ENCODE data around the gene VSTM2B. TPM values are rescaled to one million over a fixed set of nuclear protein-coding genes. Genes with fewer than 3 reads are reported as not detected.

Gene VSTM2B
- total and polyA plus RNA-seq, 2 of the 13 experiments (the other 11 are each of a cell fraction or from before 2014, with no cell fraction given), result not detected

DNA sequence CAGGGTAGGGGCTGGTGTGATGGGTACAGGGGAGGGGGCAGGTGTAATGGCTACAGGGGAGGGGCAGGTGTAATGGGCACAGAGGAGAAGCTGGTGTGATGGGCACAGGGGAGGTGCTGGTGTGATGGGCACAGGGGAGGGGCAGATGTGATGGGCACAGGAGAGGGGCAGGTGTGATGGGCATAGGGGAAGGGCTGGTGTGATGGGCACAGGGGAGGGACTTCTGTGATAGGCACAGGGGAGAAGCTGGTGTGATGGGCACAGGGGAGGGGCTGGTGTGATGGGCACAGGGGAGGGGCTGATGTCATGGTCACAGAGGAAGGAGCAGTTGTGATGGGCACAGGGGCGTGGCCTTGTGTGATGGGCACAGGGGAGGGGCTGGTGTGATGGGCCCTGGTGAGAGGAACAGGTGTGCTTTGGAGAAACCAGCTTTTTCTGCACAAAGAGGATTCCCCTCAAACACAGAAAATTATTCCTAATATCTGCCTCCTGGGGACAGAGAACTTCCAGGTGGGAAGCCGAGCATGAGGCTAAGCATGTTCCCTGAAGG lies 41.6 kb downstream of the VSTM2B start:
- ChIA-PET POLR2A (no interaction called here), CTCF (ENCODE audit: low intra/inter-chr PET ratio, low total read pairs) (no interaction called here)
- in situ Hi-C loops (cut with HindIII; ENCODE audit: extremely low pct_ligation_motif_present, low pct_unique_long_range_greater_than_20kb), result no loop called here
- FAIRE-seq (no peak), DNase-seq (ENCODE audit: low spot score) (no peak), ATAC-seq (no peak)
- no peak overlapping the region for H3K4me2 ChIP-seq (ENCODE audit: low read depth, low read length)
- no peak overlapping the region for H3K4me3 ChIP-seq (replicated peaks in 1 of 3; ENCODE audit: insufficient read depth in 1 of 3, low read depth in 2 of 3, low read length in 3 of 3)
- no peak overlapping the region for H3K27ac ChIP-seq (ENCODE audit: extremely low read length, insufficient read depth, low read length)
- 12% methylated on average over 2 of the region's 2 CpGs for WGBS (ENCODE audit: low lambda C conversion rate)
- H3K27me3 ChIP-seq (ENCODE audit: control insufficient read depth in 1 of 2, insufficient read depth in 2 of 2, low read length in 2 of 2), result peaks cover 3 to 17% of the 10 kb centered on the region in 2 experiments; a peak in 4 of 5 replicates
- H2AFZ ChIP-seq (ENCODE audit: low read length), result no peak overlapping the region
- no peaks in the 10 kb centered on the region for H3K4me1 ChIP-seq (ENCODE audit: insufficient read depth, low read length)
- H3K36me3 ChIP-seq (replicated peaks in 1 of 2; ENCODE audit: control insufficient read depth in 1 of 2, insufficient read depth in 2 of 2, low read length in 2 of 2), result no peaks in the 10 kb centered on the region
- intact Hi-C loops (cut with micrococcal nuclease; ENCODE audit: unreplicated experiment), result no loop called here
- no TSS peak for BruUV-seq (replicated peaks)
- H4K20me1 ChIP-seq (ENCODE audit: insufficient read depth, low read length), result no peaks in the 10 kb centered on the region
- no peaks in the 10 kb centered on the region for H3K79me2 ChIP-seq (ENCODE audit: insufficient read depth, low read length)
- no peaks in the 10 kb centered on the region for H3K9me3 ChIP-seq (ENCODE audit: low read length)
- no peak overlapping the region for H3K9ac ChIP-seq (ENCODE audit: insufficient read depth, low read depth, low read length)
- TF ChIP-seq MYNN (CRISPR knock-in tag; IDR thresholded peaks at IDR 0.05; ENCODE audit: low read depth) (no peak), ZNF101 (CRISPR knock-in tag; IDR thresholded peaks at IDR 0.05; ENCODE audit: borderline replicate concordance, low read depth) (no peak), RBM39 (IDR thresholded peaks at IDR 0.05; ENCODE audit: low read depth, low read length, poor library complexity, severe bottlenecking) (no peak), ZNF740 (CRISPR knock-in tag; IDR thresholded peaks at IDR 0.05) (no peak), ZNF570 (CRISPR knock-in tag; IDR thresholded peaks at IDR 0.05; ENCODE audit: borderline replicate concordance) (no peak), ZNF800 (CRISPR knock-in tag; IDR thresholded peaks at IDR 0.05) (no peak), ZNF564 (CRISPR knock-in tag; IDR thresholded peaks at IDR 0.05) (no peak), ZBTB7A (CRISPR knock-in tag; IDR thresholded peaks at IDR 0.05) (no peak), ARNT (IDR thresholded peaks at IDR 0.05) (no peak), PHB2 (IDR thresholded peaks at IDR 0.05; ENCODE audit: partially characterized antibody) (no peak), AFF4 (CRISPR knock-in tag; IDR thresholded peaks at IDR 0.05) (no peak), FOXO1 (CRISPR knock-in tag; IDR thresholded peaks at IDR 0.05) (no peak)
- TF ChIP-seq, protein P1, sequence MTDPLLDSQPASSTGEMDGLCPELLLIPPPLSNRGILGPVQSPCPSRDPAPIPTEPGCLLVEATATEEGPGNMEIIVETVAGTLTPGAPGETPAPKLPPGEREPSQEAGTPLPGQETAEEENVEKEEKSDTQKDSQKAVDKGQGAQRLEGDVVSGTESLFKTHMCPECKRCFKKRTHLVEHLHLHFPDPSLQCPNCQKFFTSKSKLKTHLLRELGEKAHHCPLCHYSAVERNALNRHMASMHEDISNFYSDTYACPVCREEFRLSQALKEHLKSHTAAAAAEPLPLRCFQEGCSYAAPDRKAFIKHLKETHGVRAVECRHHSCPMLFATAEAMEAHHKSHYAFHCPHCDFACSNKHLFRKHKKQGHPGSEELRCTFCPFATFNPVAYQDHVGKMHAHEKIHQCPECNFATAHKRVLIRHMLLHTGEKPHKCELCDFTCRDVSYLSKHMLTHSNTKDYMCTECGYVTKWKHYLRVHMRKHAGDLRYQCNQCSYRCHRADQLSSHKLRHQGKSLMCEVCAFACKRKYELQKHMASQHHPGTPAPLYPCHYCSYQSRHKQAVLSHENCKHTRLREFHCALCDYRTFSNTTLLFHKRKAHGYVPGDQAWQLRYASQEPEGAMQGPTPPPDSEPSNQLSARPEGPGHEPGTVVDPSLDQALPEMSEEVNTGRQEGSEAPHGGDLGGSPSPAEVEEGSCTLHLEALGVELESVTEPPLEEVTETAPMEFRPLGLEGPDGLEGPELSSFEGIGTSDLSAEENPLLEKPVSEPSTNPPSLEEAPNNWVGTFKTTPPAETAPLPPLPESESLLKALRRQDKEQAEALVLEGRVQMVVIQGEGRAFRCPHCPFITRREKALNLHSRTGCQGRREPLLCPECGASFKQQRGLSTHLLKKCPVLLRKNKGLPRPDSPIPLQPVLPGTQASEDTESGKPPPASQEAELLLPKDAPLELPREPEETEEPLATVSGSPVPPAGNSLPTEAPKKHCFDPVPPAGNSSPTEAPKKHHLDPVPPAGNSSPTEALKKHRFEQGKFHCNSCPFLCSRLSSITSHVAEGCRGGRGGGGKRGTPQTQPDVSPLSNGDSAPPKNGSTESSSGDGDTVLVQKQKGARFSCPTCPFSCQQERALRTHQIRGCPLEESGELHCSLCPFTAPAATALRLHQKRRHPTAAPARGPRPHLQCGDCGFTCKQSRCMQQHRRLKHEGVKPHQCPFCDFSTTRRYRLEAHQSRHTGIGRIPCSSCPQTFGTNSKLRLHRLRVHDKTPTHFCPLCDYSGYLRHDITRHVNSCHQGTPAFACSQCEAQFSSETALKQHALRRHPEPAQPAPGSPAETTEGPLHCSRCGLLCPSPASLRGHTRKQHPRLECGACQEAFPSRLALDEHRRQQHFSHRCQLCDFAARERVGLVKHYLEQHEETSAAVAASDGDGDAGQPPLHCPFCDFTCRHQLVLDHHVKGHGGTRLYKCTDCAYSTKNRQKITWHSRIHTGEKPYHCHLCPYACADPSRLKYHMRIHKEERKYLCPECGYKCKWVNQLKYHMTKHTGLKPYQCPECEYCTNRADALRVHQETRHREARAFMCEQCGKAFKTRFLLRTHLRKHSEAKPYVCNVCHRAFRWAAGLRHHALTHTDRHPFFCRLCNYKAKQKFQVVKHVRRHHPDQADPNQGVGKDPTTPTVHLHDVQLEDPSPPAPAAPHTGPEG (CRISPR knock-in tag; IDR thresholded peaks at IDR 0.05), result no peak
